OCI-LY3 (cell line): ENCODE data around the gene TMEM191C.
"Not testable (repeated sequence)": the region's sequence is repeated elsewhere in the genome, so short reads cannot be mapped to it uniquely, and the experiment has no call there.

Experiments used
- CTCF ChIP-seq: fragments of 200-600, 300-600 bp; sonication (generic); IDR thresholded peaks from 2 replicates; pipeline ENCODE4 v1.5.1; 2014; ENCODE audit warnings: antibody characterized with exemption, low read length, low read depth
- EZH2phosphoT487 ChIP-seq: fragments of 200-600 bp; shearing (Covaris generic); IDR thresholded peaks from 2 replicates; pipeline ENCODE4 v1.6.1; 2018; ENCODE audit warnings: antibody characterized with exemption, mixed run types, low read depth

GRCh38 chr22:21473664-21474063, 6.5 kb downstream of the TMEM191C start:
- TF ChIP-seq CTCF, EZH2phosphoT487: not testable (repeated sequence)
